Endothelial cell of umbilical vein (primary cell): ENCODE measurements around the gene SEMA3E. TPM values are rescaled to one million over a fixed set of nuclear protein-coding genes. Genes with fewer than 3 reads are reported as not detected.

Source experiments
- BruUV-seq: library from RNA; stranded (reverse); fragments of 400-500 nt; replicated peaks from 2 replicates; lab custom pipeline; 2021; lab: Mats Ljungman, UMichigan
- CTCF ChIA-PET: fragments of 300-600, 350-600 bp; sonication (Branson Sonifier 250); formaldehyde crosslinking; loops from one replicate; lab custom pipeline; 2021; ENCODE audit warnings: antibody characterized with exemption, inconsistent platforms; lab: Charles Lee
- POLR2A ChIA-PET: fragments of 300-600, 350-600 bp; sonication (Branson Sonifier 250); formaldehyde crosslinking; loops from one replicate; lab custom pipeline; 2021; ENCODE audit warnings: antibody characterized with exemption, inconsistent platforms; lab: Charles Lee
- DNase-seq: peaks from one replicate; pipeline ENCODE4 v3.0.0-alpha.2; 2011; ENCODE audit warnings: low read depth, low spot score
- FAIRE-seq: peaks from 2 replicates; lab custom pipeline; 2011; peaks lifted over from hg19 to GRCh38; lab: Jason Lieb, UNC
- H2AFZ ChIP-seq: 2 replicates; pipeline ENCODE4 v1.6.0; 2012; ENCODE audit warnings: low read depth, low read length, control low read depth, inconsistent platforms
- H3K27ac ChIP-seq: 2 replicates; pipeline ENCODE4 v1.5.1; 2011; ENCODE audit warnings: low read depth, mild to moderate bottlenecking, control low read depth, low read length, moderate library complexity; ENCODE audit not compliant: insufficient read depth
- H3K27me3 ChIP-seq, 2 experiments: 2 replicates each; pipeline versions ENCODE4 v1.6.0 to v1.6.1; 2011; ENCODE audit warnings: low read length in 2 of 2, mixed read lengths in 1 of 2; ENCODE audit not compliant: control insufficient read depth in 2 of 2, insufficient read depth in 2 of 2
- H3K36me3 ChIP-seq, 2 experiments: 2 replicates in 1 of 2; 3 replicates in 1 of 2; pipeline ENCODE4 v1.5.1; 2011; ENCODE audit warnings: low read length in 2 of 2, mild to moderate bottlenecking in 1 of 2, moderate library complexity in 1 of 2; ENCODE audit not compliant: control insufficient read depth in 2 of 2, insufficient read depth in 2 of 2; ENCODE audit errors: extremely low read depth in 1 of 2
- H3K4me1 ChIP-seq: 3 replicates; pipeline ENCODE4 v1.5.1; 2011; ENCODE audit warnings: mild to moderate bottlenecking, low read length; ENCODE audit not compliant: control insufficient read depth, insufficient read depth; ENCODE audit errors: extremely low read depth
- H3K4me2 ChIP-seq: 2 replicates; pipeline ENCODE4 v1.6.1; 2011; ENCODE audit warnings: low read length, control low read depth, mixed read lengths; ENCODE audit not compliant: insufficient read depth
- H3K4me3 ChIP-seq, 3 experiments: fragments of 200-600 bp in 1 of 3; sonication (generic), shearing (Covaris generic) in 1 of 3; replicated peaks in 1 of 3; 2 replicates each; pipeline ENCODE4 v1.5.1; 2011 to 2016; ENCODE audit warnings: control low read depth in 3 of 3, low read length in 3 of 3, mild to moderate bottlenecking in 2 of 3, inconsistent platforms in 1 of 3, low read depth in 1 of 3, moderate library complexity in 1 of 3; ENCODE audit not compliant: insufficient read depth in 1 of 3
- H3K79me2 ChIP-seq: 2 replicates; pipeline ENCODE4 v1.6.0; 2012; ENCODE audit warnings: low read length, inconsistent platforms; ENCODE audit not compliant: control insufficient read depth, insufficient read depth
- H3K9ac ChIP-seq: replicated peaks from 2 replicates; pipeline ENCODE3; 2011; ENCODE audit warnings: low read length, control low read depth; ENCODE audit not compliant: insufficient read depth; ENCODE audit errors: extremely low read depth
- H3K9me1 ChIP-seq: replicated peaks from 3 replicates; pipeline ENCODE4 v1.6.0; 2011; ENCODE audit warnings: mild to moderate bottlenecking, low read length; ENCODE audit not compliant: control insufficient read depth, insufficient read depth; ENCODE audit errors: extremely low read depth
- H3K9me3 ChIP-seq: replicated peaks from 2 replicates; pipeline ENCODE4 v1.5.1; 2012; ENCODE audit warnings: low read length, inconsistent platforms; ENCODE audit not compliant: control insufficient read depth, insufficient read depth
- H4K20me1 ChIP-seq: replicated peaks from 2 replicates; pipeline ENCODE3; 2011; ENCODE audit warnings: mild to moderate bottlenecking, low read length; ENCODE audit not compliant: control insufficient read depth, insufficient read depth; ENCODE audit errors: extremely low read depth
- EZH2 ChIP-seq: IDR thresholded peaks from 2 replicates; pipeline ENCODE4 v1.6.1; 2012; ENCODE audit warnings: borderline replicate concordance, low read depth, mild to moderate bottlenecking, moderate library complexity, low read length, inconsistent platforms; ENCODE audit not compliant: severe bottlenecking
- FOS ChIP-seq: IDR thresholded peaks from 2 replicates; pipeline ENCODE4 v1.6.1; 2011; ENCODE audit warnings: mild to moderate bottlenecking, low read length, moderate library complexity, borderline replicate concordance; ENCODE audit not compliant: insufficient read depth
- GATA2 ChIP-seq: IDR thresholded peaks from 2 replicates; pipeline ENCODE4 v1.7.0; 2011; ENCODE audit warnings: low read depth, mild to moderate bottlenecking, moderate library complexity, mixed read lengths, low read length; ENCODE audit not compliant: insufficient read length, insufficient read depth
- JUN ChIP-seq: IDR thresholded peaks from 2 replicates; pipeline ENCODE4 v1.6.1; 2011; ENCODE audit warnings: borderline replicate concordance, low read depth; ENCODE audit not compliant: insufficient read length, insufficient read depth
- MYC ChIP-seq: IDR thresholded peaks from one replicate; pipeline ENCODE4 v1.6.1; 2011; ENCODE audit warnings: mild to moderate bottlenecking, low read depth, low read length
- POLR2A ChIP-seq: IDR thresholded peaks from 2 replicates; pipeline ENCODE4 v1.6.1; 2012; ENCODE audit warnings: low read depth, mild to moderate bottlenecking, control low read depth, low read length
- POLR2AphosphoS5 ChIP-seq: IDR thresholded peaks from 2 replicates; pipeline ENCODE4 v1.6.1; 2012; ENCODE audit warnings: low read depth, mild to moderate bottlenecking, control low read depth, low read length, moderate library complexity; ENCODE audit not compliant: insufficient read depth
- dilution Hi-C: fragments of 300-500 bp; cut with MboI; formaldehyde crosslinking; loops from one replicate; pipeline ENCODE4 v1.15.0; 2019; ENCODE audit warnings: low sequenced_read_pairs; ENCODE audit not compliant: extremely low pct_ligation_motif_present
- intact Hi-C: fragments of 100-400 bp; cut with micrococcal nuclease; formaldehyde crosslinking; loops from one replicate; pipeline ENCODE4 v1.10.0; 2022
- polyA plus RNA-seq, 4 experiments: library from polyadenylated mRNA; depleted of rRNA in 3 of 4; stranded (reverse) in 3 of 4; unstranded in 1 of 4; fragments of >200 nt; gene quantifications; 2 replicates each; pipeline versions ENCODE4 v1.2.1 to v1.2.3, GENCODE V29; 2011 to 2012; ENCODE audit warnings: missing spikeins in 1 of 4
- total RNA-seq: library from RNA; stranded (reverse); gene quantifications from 2 replicates; pipeline ENCODE4 v1.2.3, GENCODE V29; 2021
- TF ChIP-seq, protein P1 (sequence below): IDR thresholded peaks from 2 replicates; pipeline ENCODE4 v1.6.1; 2011; ENCODE audit not compliant: insufficient read depth, insufficient read length
- TF ChIP-seq, protein P2 (sequence below), 2 donors: IDR thresholded peaks; 1 replicate in 1 of 2; 2 replicates in 1 of 2; pipeline ENCODE4 v1.5.1; 2011; ENCODE audit warnings: low read length in 2 of 2, mild to moderate bottlenecking in 2 of 2, moderate library complexity in 2 of 2, control low read depth in 1 of 2, inconsistent platforms in 1 of 2, low read depth in 1 of 2; ENCODE audit not compliant: insufficient read depth in 1 of 2; ENCODE audit errors: extremely low read depth in 1 of 2

Gene SEMA3E
- total and polyA plus RNA-seq, 2 donors (not counting 3 experiments of a cell fraction or from before 2014, with no cell fraction given), result not detected

DNA sequence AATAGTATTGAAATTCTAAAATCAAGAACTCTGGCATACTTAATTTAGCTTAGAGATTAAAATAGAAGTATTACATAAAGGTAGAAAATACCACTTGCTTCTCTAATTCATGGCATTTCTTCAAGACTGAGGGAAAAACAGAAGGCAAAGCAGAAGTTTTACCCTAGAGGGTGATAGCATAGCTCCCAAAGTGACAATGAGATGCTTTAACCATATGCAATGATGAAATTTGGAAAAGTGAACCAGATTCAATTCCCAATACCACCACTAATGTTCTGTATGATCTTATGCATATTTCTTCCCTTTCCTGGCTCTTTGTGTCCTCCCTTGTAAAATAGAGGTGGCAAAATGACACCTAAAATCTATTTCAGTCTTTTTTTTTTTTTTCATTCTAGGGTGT lies 260.5 kb downstream of the SEMA3E start:
- Histone ChIP-seq H3K4me1 (no peaks in the 10 kb centered on the region), H3K9me1 (no peaks in the 10 kb centered on the region), H3K9ac (no peak overlapping the region), H3K9me3 (no peaks in the 10 kb centered on the region), H3K36me3 (no peaks in the 10 kb centered on the region), H3K27me3 (peaks cover 2 to 5% of the 10 kb centered on the region in 2 experiments), H4K20me1 (no peaks in the 10 kb centered on the region), H2AFZ (no peak overlapping the region), H3K4me2 (no peak overlapping the region), H3K79me2 (no peaks in the 10 kb centered on the region), H3K27ac (no peak overlapping the region), H3K4me3 (no peak overlapping the region)
- FAIRE-seq, result no peak
- intact Hi-C loops (no loop called here), dilution Hi-C loops (no loop called here)
- TF ChIP-seq EZH2 (no peak), POLR2AphosphoS5 (no peak), GATA2 (no peak), MYC (no peak), FOS (no peak), JUN (no peak), POLR2A (no peak)
- TF ChIP-seq, protein P1, sequence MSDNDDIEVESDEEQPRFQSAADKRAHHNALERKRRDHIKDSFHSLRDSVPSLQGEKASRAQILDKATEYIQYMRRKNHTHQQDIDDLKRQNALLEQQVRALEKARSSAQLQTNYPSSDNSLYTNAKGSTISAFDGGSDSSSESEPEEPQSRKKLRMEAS, result no peak
- TF ChIP-seq, protein P2, sequence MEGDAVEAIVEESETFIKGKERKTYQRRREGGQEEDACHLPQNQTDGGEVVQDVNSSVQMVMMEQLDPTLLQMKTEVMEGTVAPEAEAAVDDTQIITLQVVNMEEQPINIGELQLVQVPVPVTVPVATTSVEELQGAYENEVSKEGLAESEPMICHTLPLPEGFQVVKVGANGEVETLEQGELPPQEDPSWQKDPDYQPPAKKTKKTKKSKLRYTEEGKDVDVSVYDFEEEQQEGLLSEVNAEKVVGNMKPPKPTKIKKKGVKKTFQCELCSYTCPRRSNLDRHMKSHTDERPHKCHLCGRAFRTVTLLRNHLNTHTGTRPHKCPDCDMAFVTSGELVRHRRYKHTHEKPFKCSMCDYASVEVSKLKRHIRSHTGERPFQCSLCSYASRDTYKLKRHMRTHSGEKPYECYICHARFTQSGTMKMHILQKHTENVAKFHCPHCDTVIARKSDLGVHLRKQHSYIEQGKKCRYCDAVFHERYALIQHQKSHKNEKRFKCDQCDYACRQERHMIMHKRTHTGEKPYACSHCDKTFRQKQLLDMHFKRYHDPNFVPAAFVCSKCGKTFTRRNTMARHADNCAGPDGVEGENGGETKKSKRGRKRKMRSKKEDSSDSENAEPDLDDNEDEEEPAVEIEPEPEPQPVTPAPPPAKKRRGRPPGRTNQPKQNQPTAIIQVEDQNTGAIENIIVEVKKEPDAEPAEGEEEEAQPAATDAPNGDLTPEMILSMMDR (IDR thresholded peaks at IDR 0.05; ENCODE audit: extremely low read depth in 1 of 2, insufficient read depth in 1 of 2, low read depth in 1 of 2, low read length in 2 of 2), result no peak
- CTCF ChIA-PET, result interaction anchor here (1.0 kb wide), 1 partner anchor 9 kb away, joined by 3 read pairs; no protein-coding TSS in a partner anchor
- no TSS peak for BruUV-seq
- DNase-seq, result no peak
- POLR2A ChIA-PET, result no interaction called here
